Heart left ventricle (tissue), 13 donors: Measurements from ENCODE around the gene SGSM1.

Source experiments
- POLR2A ChIP-seq, 2 donors: fragments of 450-650 bp; IDR thresholded peaks; one replicate each; pipeline ENCODE4 v1.6.1; 2017; ENCODE audit warnings: antibody characterized with exemption in 2 of 2, mild to moderate bottlenecking in 2 of 2, moderate library complexity in 2 of 2
- TF ChIP-seq, protein P1 (sequence below), 12 donors: fragments of 200-600 bp; sonication (generic) in 4 of 12; IDR thresholded peaks; one replicate each; pipeline versions ENCODE4 v1.5.0 to v1.8.0; 2018 to 2022; ENCODE audit warnings: antibody characterized with exemption in 12 of 12, mild to moderate bottlenecking in 5 of 12
- donor health status: ischemic (EF 13 %, LVEDD 7.1; RV severe dilation, severe dysfunction).
- donor health status: DM: no; HTN: yes; CAD: no.
- donor health status: DM: no; HTN: no; CAD: no.
- donor health status: ischemic (EF 25% LVEDD 6.9; RV normal size, moderate dysfunction).
- donor health status: ischemic (EF 25% LVEDD 5.7; RV mildly dilated, moderate dysfunction).
- donor health status: ischemic (EF 35%, LVEDD 5.7; RV mildly dilated, moderate dysfunction).
- donor health status: nonischemic (EF 11% LVEDD 7.7; RV severe dilation, severe dysfunction).
- donor health status: DM: yes; HTN: yes; CAD: no.
- donor health status: PGD.
- donor health status: ischemic (EF 29% LVEDD 5.4; RV normal size, mild dysfunction).
- donor health status: nonischemic (EF 23%, LVEDD 6.1; RV moderate dilation, normal function).

DNA sequence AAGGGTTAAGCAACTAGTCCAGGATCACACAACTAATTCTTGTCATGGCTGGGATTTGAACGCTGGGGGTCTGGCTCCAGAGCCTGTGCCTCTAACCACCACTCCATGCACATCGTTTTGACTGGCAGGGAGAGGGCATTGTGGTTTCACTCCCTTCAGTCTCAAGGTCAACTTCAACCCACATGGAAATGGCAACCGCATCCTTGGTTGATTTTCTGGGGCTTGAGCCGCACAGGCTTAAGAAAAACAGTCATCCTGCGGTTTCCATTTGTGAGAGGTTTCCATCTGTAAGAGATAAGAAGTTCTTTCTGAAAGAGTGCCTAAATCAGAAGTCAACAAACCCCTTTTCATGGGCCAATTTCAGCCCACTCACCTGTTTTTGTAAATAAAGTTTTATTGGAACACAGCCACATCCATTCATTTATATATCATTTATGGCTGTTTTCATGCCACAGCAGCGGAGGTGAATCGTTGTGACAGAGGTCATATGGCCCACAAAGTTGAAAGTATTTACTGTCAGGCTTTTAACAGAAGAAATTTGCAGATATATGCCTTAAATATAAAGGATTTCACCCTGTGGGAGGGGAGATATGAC, 65.7 kb downstream of the SGSM1 start:
- TF ChIP-seq, protein P1, sequence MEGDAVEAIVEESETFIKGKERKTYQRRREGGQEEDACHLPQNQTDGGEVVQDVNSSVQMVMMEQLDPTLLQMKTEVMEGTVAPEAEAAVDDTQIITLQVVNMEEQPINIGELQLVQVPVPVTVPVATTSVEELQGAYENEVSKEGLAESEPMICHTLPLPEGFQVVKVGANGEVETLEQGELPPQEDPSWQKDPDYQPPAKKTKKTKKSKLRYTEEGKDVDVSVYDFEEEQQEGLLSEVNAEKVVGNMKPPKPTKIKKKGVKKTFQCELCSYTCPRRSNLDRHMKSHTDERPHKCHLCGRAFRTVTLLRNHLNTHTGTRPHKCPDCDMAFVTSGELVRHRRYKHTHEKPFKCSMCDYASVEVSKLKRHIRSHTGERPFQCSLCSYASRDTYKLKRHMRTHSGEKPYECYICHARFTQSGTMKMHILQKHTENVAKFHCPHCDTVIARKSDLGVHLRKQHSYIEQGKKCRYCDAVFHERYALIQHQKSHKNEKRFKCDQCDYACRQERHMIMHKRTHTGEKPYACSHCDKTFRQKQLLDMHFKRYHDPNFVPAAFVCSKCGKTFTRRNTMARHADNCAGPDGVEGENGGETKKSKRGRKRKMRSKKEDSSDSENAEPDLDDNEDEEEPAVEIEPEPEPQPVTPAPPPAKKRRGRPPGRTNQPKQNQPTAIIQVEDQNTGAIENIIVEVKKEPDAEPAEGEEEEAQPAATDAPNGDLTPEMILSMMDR (IDR thresholded peaks at IDR 0.05), result no peak
- no peak for TF ChIP-seq POLR2A (IDR thresholded peaks at IDR 0.05)
